HEK293 (cell line): ENCODE data around the gene ZDHHC1.

Experiments
- CTCF ChIP-seq: fragments of 450-650 bp; formaldehyde crosslinking; IDR thresholded peaks from 2 replicates; pipeline ENCODE4 v1.5.1; 2016; ENCODE audit warnings: missing biosample characterization, missing genetic modification characterization
- GLI2 ChIP-seq: fragments of 450-650 bp; formaldehyde crosslinking; IDR thresholded peaks from 2 replicates; pipeline ENCODE4; 2017; ENCODE audit warnings: missing biosample characterization, missing genetic modification characterization, low read depth, borderline replicate concordance
- SALL2 ChIP-seq: fragments of 450-650 bp; formaldehyde crosslinking; IDR thresholded peaks from 2 replicates; pipeline ENCODE4 v1.5.0; 2017; ENCODE audit warnings: missing biosample characterization, mild to moderate bottlenecking, missing genetic modification characterization, borderline replicate concordance
- ZFHX2 ChIP-seq: fragments of 450-650 bp; formaldehyde crosslinking; conservative IDR thresholded peaks from 2 replicates; pipeline ENCODE4 v1.5.1; 2016; ENCODE audit warnings: missing biosample characterization, missing genetic modification characterization
- ZNF274 ChIP-seq, 2 experiments: fragments of 200-500 bp in 1 of 2; fragments of 450-650 bp in 1 of 2; sonication (Bioruptor generic) in 1 of 2; formaldehyde crosslinking in 1 of 2; IDR thresholded peaks; 2 replicates each; pipeline versions ENCODE4 v1.5.1 to v1.6.1; 2014 to 2016; ENCODE audit warnings: borderline replicate concordance in 1 of 2, inconsistent platforms in 1 of 2, low read length in 1 of 2, missing biosample characterization in 1 of 2, missing genetic modification characterization in 1 of 2
- ZNF792 ChIP-seq: fragments of 450-650 bp; formaldehyde crosslinking; IDR thresholded peaks from 2 replicates; pipeline ENCODE4 v1.5.1; 2016; ENCODE audit warnings: missing biosample characterization, missing genetic modification characterization
- ZSCAN5A ChIP-seq: fragments of 450-650 bp; formaldehyde crosslinking; IDR thresholded peaks from 2 replicates; pipeline ENCODE4 v1.5.1; 2016; ENCODE audit warnings: missing biosample characterization, missing genetic modification characterization
- TF ChIP-seq, protein P1 (sequence below): fragments of 450-650 bp; formaldehyde crosslinking; IDR thresholded peaks from 2 replicates; pipeline ENCODE4 v1.5.1; 2016; ENCODE audit warnings: missing biosample characterization, missing genetic modification characterization

DNA sequence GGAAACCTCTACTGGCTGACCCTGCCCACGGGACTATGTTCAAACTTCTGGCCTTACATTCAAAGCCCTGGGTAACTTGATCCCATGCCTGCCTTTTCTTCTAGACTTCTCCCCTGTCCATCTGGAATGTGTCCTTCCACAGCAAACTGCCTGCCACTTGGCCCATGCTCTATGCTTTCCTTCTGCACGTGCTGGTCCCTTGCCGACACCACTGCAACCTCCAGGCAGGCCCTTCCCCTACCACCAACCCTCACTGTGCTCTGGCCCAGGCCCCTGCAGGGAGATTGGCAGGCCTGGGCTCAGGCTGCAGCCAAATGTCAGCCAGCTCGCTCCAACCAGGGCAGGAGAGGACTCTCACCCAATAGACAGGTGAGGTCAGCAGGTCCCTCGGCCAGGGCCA, 25.6 kb upstream of the ZDHHC1 start:
- TF ChIP-seq SALL2 (no peak), ZNF274 (IDR thresholded peaks at IDR 0.05; ENCODE audit: low read length) (no peak), ZNF274 (tag by site-specific recombination; IDR thresholded peaks at IDR 0.05; ENCODE audit: borderline replicate concordance) (no peak), CTCF (tag by site-specific recombination) (no peak), ZSCAN5A (tag by site-specific recombination) (no peak), ZNF792 (tag by site-specific recombination) (no peak), ZFHX2 (tag by site-specific recombination) (no peak), GLI2 (tag by site-specific recombination) (no peak)
- TF ChIP-seq, protein P1, sequence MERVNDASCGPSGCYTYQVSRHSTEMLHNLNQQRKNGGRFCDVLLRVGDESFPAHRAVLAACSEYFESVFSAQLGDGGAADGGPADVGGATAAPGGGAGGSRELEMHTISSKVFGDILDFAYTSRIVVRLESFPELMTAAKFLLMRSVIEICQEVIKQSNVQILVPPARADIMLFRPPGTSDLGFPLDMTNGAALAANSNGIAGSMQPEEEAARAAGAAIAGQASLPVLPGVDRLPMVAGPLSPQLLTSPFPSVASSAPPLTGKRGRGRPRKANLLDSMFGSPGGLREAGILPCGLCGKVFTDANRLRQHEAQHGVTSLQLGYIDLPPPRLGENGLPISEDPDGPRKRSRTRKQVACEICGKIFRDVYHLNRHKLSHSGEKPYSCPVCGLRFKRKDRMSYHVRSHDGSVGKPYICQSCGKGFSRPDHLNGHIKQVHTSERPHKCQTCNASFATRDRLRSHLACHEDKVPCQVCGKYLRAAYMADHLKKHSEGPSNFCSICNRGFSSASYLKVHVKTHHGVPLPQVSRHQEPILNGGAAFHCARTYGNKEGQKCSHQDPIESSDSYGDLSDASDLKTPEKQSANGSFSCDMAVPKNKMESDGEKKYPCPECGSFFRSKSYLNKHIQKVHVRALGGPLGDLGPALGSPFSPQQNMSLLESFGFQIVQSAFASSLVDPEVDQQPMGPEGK (tag by site-specific recombination) = no peak
